Activated CD8-positive, alpha-beta memory T cell treated with anti-CD3 and anti-CD28 coated beads, Interleukin-2, amount 10 ng/mL, durations not matched to agents 7 days and 5 days (primary cell): ENCODE data around the gene NETO1. TPM values are rescaled to one million over a fixed set of nuclear protein-coding genes. Genes with fewer than 3 reads are reported as not detected.

Experiments used
- ATAC-seq: fragments of 150-1000 bp; cut with Tn5 transposase; one replicate; pipeline ENCODE4 v1.10.0; 2021; ENCODE audit warnings: moderate library complexity
- CTCF ChIA-PET: fragments of 350-600 bp; sonication (Branson Sonifier 250); formaldehyde crosslinking; loops from one replicate; lab custom pipeline; 2021; ENCODE audit warnings: antibody characterized with exemption; lab: Charles Lee
- DNase-seq: peaks from one replicate; pipeline ENCODE4 v3.0.0-alpha.2; 2020
- H3K27ac Mint-ChIP-seq: one replicate; pipeline ENCODE4 v1.8.0; 2021; ENCODE audit warnings: mild to moderate bottlenecking, mixed read lengths
- H3K27me3 Mint-ChIP-seq: one replicate; pipeline ENCODE4 v1.8.0; 2021; ENCODE audit warnings: mixed read lengths
- H3K36me3 Mint-ChIP-seq: one replicate; pipeline ENCODE4 v1.8.0; 2021; ENCODE audit warnings: mild to moderate bottlenecking, mixed read lengths
- H3K4me1 Mint-ChIP-seq: one replicate; pipeline ENCODE4 v1.8.0; 2021; ENCODE audit warnings: mixed read lengths
- H3K4me3 Mint-ChIP-seq: one replicate; pipeline ENCODE4 v1.8.0; 2021; ENCODE audit warnings: mild to moderate bottlenecking, moderate library complexity, mixed read lengths
- H3K9me3 Mint-ChIP-seq: one replicate; pipeline ENCODE4 v1.8.0; 2022; ENCODE audit warnings: low read depth, mixed read lengths
- total RNA-seq, 2 experiments: library from RNA; stranded (reverse); gene quantifications; one replicate each; pipeline ENCODE4 v1.2.3, GENCODE V29; 2021

NETO1 gene
- total RNA-seq, 2 experiments from 2014 or later: not detected

DNA sequence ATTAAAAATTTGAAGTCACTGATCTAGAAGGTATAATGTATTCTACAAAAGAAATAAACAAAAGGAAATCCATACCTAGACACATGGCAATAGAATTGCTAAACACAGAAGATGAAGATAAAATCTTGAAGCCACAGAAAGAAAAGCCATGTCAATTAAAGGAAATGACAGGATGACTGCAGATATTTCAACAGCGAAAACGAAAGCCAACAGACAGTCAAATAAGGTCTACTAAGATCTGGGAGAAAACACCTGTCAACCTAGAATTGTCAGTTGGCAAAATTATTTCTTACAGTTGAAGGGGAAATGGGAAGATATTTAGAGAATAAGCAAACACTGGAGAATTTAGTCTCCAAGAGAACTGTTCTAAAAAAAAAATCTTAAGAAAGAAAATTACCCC, 39.2 kb downstream of the NETO1 start:
- no peaks in the 10 kb centered on the region for H3K4me1 Mint-ChIP-seq
- DNase-seq (no peak), ATAC-seq (no peak)
- CTCF ChIA-PET: no interaction called here
- no peak overlapping the region for H3K27ac Mint-ChIP-seq
- no peaks in the 10 kb centered on the region for H3K36me3 Mint-ChIP-seq
- H3K4me3 Mint-ChIP-seq: no peak overlapping the region
- peaks cover 8% of the 10 kb centered on the region for H3K9me3 Mint-ChIP-seq
- H3K27me3 Mint-ChIP-seq: no peaks in the 10 kb centered on the region

DNA sequence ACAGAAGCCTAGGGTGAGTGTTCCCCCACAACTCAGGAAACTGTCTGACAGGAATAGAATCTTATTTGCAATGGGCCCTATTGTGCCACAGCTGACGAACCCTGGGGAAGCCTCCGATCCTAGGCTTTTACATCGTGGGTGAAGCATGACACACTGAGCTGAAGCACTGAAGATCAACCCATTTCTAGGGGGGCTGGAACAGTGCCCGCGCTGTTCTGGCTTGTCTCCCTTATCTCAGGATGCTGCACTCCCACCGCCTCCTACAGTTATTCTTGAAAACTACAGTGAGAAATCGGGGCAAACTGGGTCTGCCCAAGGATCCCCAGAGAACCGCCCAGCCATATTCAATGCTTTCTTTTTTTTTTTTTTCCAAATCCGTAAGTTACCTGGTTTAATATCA, 41.1 kb downstream of the NETO1 start:
- ATAC-seq: no peak
- H3K4me3 Mint-ChIP-seq: no peak overlapping the region
- DNase-seq: no peak
- H3K9me3 Mint-ChIP-seq: peaks cover 10% of the 10 kb centered on the region
- H3K4me1 Mint-ChIP-seq: no peaks in the 10 kb centered on the region
- no peaks in the 10 kb centered on the region for H3K27me3 Mint-ChIP-seq
- CTCF ChIA-PET: no interaction called here
- H3K27ac Mint-ChIP-seq: no peak overlapping the region
- H3K36me3 Mint-ChIP-seq: no peaks in the 10 kb centered on the region

DNA sequence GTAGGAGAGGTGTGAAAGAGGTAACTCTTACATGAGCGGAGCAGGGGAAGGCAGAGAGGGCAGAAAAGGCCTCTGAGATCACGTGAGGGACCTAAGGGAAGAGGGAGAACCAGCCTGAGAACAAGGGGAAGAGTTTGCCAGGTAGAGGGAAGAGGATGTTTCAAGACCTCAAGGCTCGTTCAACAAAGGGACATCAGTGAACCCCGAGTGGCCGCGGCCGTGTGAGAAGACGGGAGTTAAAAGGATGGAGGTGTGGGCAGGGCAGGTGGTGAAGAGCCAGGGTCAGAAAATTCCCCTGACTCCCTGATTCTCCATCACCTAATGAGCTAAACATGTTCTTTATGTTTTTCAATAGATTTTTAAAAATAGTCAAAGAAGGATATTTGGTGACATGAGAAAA, 44.4 kb downstream of the NETO1 start:
- no peak overlapping the region for H3K27ac Mint-ChIP-seq
- H3K4me1 Mint-ChIP-seq: no peaks in the 10 kb centered on the region
- H3K4me3 Mint-ChIP-seq: no peak overlapping the region
- peaks cover 7% of the 10 kb centered on the region for H3K9me3 Mint-ChIP-seq
- CTCF ChIA-PET: no interaction called here
- H3K36me3 Mint-ChIP-seq: no peaks in the 10 kb centered on the region
- ATAC-seq: no peak
- H3K27me3 Mint-ChIP-seq: no peaks in the 10 kb centered on the region
- no peak for DNase-seq

DNA sequence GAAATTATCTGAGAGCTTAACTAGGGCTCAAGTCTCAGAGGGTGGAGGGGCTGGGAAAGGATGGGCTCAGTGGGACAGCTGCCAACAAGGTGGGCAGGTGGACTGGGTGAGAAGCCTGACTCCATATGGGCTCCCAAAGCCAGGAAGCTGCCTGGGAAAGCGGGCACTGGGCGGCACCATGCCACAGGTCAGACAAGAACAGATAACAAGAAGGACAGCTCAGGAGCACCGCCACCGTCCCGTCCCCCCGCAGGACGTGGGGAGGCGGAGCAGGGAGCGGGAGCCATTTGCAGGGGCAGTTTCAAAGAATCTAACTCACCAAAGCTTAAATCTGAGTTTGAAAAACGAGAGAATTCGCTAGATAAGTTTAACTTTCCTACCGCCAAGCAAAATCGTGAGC, 45.6 kb downstream of the NETO1 start:
- peaks cover 7% of the 10 kb centered on the region for H3K9me3 Mint-ChIP-seq
- H3K27me3 Mint-ChIP-seq: no peaks in the 10 kb centered on the region
- no peaks in the 10 kb centered on the region for H3K36me3 Mint-ChIP-seq
- ATAC-seq (no peak), DNase-seq (no peak)
- H3K4me3 Mint-ChIP-seq: no peak overlapping the region
- CTCF ChIA-PET: no interaction called here
- H3K4me1 Mint-ChIP-seq: no peaks in the 10 kb centered on the region
- H3K27ac Mint-ChIP-seq: no peak overlapping the region

GRCh38 chr18:72820571-72820970, 47.2 kb downstream of the NETO1 start:
- H3K4me3 Mint-ChIP-seq: no peak overlapping the region
- ATAC-seq: no peak
- CTCF ChIA-PET: no interaction called here

DNA sequence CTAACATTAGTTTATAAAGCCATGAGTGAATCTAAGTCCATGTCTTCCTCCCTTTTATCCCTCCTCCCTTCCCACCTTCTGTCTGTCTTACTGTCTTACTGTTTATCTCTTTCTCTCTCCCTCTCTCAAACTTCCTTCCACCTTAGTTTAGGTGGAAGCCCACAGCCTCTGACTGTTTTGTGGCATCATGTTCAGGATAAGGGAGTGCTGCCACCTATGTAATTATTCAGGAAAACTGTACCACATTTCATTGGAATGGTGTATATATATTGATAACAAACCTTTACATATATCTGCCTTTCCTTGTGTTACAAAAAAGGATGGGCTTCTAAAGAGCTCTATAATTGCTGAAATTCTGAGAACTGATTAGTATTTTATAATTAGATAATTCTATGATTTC, 48.7 kb downstream of the NETO1 start:
- Mint-ChIP-seq H3K36me3 (no peaks in the 10 kb centered on the region), H3K9me3 (peaks cover 4% of the 10 kb centered on the region), H3K4me1 (no peaks in the 10 kb centered on the region), H3K4me3 (no peak overlapping the region), H3K27ac (no peak overlapping the region), H3K27me3 (no peaks in the 10 kb centered on the region)
- DNase-seq (no peak), ATAC-seq (no peak)
- CTCF ChIA-PET: no interaction called here

More at GRCh38 chr18:72820571-72820970, 47.2 kb downstream of the NETO1 start:
- no peaks in the 10 kb centered on the region for H3K4me1 Mint-ChIP-seq
- no peak for DNase-seq
- no peaks in the 10 kb centered on the region for H3K27me3 Mint-ChIP-seq
- no peak overlapping the region for H3K27ac Mint-ChIP-seq
- H3K9me3 Mint-ChIP-seq: peaks cover 4% of the 10 kb centered on the region
- H3K36me3 Mint-ChIP-seq: no peaks in the 10 kb centered on the region

DNA sequence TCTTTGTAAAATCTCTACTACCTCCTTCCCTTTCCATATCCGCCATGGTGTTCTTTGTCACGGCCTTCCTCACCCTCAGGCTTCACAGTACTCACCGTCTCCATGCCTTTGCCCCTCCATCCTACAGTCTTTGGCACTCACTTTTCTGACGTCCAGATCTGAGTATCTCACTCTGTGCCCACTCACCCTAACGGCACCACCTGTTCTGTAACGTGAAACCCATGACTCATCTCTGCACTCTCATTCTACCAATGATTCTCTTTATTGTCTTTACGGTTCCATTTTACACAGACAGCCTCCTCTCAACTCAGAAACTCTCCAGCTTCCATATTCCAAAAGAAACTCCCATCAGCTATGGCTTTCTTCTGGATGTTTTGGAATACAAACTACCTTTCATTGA, 56.7 kb downstream of the NETO1 start:
- DNase-seq (no peak), ATAC-seq (no peak)
- Mint-ChIP-seq H3K9me3 (peaks cover 15% of the 10 kb centered on the region), H3K4me3 (no peak overlapping the region), H3K27me3 (no peaks in the 10 kb centered on the region), H3K36me3 (no peaks in the 10 kb centered on the region), H3K4me1 (no peaks in the 10 kb centered on the region), H3K27ac (no peak overlapping the region)
- CTCF ChIA-PET: no interaction called here

DNA sequence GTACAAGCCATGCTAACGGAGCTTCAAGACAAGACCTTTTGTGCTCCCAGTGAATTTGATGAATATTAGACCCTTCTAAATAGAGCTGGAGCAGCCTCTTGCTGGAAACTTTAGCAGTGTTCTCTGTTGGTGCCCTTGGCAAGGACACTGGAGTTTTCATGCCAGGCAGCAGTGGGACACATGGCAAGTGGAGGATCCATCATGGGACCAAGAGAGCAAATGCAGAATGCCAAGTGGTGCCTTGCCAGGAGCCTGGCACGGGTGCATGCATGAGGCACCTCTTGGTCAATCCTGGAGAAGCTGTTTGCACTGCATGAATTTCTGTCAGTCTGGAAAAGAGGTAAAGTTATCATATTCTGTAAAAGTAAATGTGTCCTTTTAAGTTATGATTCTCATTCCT, 59.1 kb downstream of the NETO1 start:
- CTCF ChIA-PET: no interaction called here
- H3K9me3 Mint-ChIP-seq: peaks cover 17% of the 10 kb centered on the region
- H3K4me1 Mint-ChIP-seq: no peaks in the 10 kb centered on the region
- H3K4me3 Mint-ChIP-seq: no peak overlapping the region
- ATAC-seq (no peak), DNase-seq (no peak)
- no peaks in the 10 kb centered on the region for H3K36me3 Mint-ChIP-seq
- H3K27ac Mint-ChIP-seq: no peak overlapping the region
- no peaks in the 10 kb centered on the region for H3K27me3 Mint-ChIP-seq

DNA sequence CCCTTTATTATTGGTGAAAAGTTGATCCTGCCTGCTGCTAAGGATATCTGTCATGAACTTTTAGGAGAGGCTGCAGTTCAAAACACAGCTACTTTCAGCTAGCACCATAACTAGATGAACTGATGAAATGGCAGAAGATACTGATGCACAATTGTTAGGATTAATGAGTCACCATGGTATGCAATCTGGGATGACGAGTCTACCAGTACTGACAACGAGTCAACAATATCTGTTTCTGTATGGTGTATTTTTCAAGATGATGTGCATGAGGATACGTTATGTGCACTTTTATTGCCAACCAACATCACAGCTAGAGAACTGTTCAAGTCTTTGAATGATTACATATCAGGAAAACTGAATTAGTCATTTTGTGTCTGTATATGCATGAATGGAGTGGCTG, 68.7 kb downstream of the NETO1 start:
- no peaks in the 10 kb centered on the region for H3K36me3 Mint-ChIP-seq
- CTCF ChIA-PET: no interaction called here
- ATAC-seq: no peak
- H3K27me3 Mint-ChIP-seq: no peaks in the 10 kb centered on the region
- H3K9me3 Mint-ChIP-seq: peaks cover 4% of the 10 kb centered on the region
- no peak overlapping the region for H3K27ac Mint-ChIP-seq
- H3K4me3 Mint-ChIP-seq: no peak overlapping the region
- DNase-seq: no peak
- no peaks in the 10 kb centered on the region for H3K4me1 Mint-ChIP-seq

GRCh38 chr18:72783530-72783929, 84.3 kb downstream of the NETO1 start:
- H3K9me3 Mint-ChIP-seq: peaks cover 9% of the 10 kb centered on the region
- no peaks in the 10 kb centered on the region for H3K36me3 Mint-ChIP-seq
- H3K4me1 Mint-ChIP-seq: no peaks in the 10 kb centered on the region
- CTCF ChIA-PET: no interaction called here
- no peaks in the 10 kb centered on the region for H3K27me3 Mint-ChIP-seq
- no peak for ATAC-seq
- H3K4me3 Mint-ChIP-seq: no peak overlapping the region
- no peak for DNase-seq
- H3K27ac Mint-ChIP-seq: no peak overlapping the region

DNA sequence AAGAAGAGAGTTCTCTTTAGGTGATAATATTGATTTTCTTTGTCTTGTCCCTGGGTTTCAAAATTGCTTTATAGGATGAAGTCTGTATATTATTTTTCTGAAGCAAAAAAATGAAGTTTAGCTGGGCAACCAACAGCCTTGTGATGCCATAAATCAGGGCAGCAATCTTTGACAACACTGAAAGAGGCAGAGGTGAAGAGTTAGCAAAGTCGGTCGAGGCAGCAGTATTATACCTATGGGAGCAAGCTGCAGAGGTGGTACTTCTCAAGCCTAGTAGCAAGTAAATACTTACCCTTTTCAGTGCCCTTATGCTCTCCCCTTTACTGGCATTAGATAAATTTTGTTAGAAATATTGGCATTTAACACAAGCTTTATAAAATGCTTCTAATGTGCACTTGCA, 92.9 kb downstream of the NETO1 start:
- CTCF ChIA-PET: interaction anchor here (0.5 kb wide), 1 partner anchor 9 kb away, joined by 3 read pairs; no protein-coding TSS in a partner anchor
- no peak for ATAC-seq
- H3K4me1 Mint-ChIP-seq: no peaks in the 10 kb centered on the region

GRCh38 chr18:72772916-72773315, 94.9 kb downstream of the NETO1 start:
- Mint-ChIP-seq H3K36me3 (no peaks in the 10 kb centered on the region), H3K27ac (no peak overlapping the region), H3K4me3 (no peak overlapping the region), H3K27me3 (no peaks in the 10 kb centered on the region), H3K4me1 (no peaks in the 10 kb centered on the region), H3K9me3 (no peaks in the 10 kb centered on the region)
- ATAC-seq (no peak), DNase-seq (no peak)
- CTCF ChIA-PET: no interaction called here

More for the DNA sequence above, 92.9 kb downstream of the NETO1 start:
- DNase-seq: no peak
- Mint-ChIP-seq H3K27ac (no peak overlapping the region), H3K36me3 (no peaks in the 10 kb centered on the region), H3K27me3 (no peaks in the 10 kb centered on the region), H3K9me3 (no peaks in the 10 kb centered on the region), H3K4me3 (no peak overlapping the region)

DNA sequence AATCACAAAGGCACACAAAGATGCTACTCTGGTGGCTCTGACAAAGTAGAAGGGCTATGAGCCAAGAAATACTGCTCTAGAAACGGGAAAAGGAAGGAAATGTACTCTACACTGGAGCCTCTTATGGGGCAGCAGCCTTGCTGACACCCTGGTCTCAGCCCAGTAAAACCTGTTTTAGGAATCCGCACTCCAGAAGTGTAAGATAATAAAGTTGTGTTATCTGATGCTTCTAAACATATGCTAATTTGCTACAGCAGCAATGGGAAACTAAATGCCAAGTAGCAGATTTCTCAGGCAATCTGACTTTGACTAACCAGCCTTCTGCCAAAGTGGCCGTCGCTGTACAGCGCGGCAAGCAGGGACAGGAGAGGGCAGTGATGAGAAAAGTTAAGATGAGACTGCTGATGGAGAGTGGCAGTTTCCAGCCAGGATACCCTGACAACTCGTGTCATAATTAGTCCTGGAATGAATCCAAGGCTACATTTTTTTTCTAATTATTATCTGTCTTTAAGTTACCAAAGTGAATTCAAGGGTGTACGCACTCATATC, 99.0 kb downstream of the NETO1 start:
- Mint-ChIP-seq H3K4me3 (no peak overlapping the region), H3K27me3 (no peaks in the 10 kb centered on the region), H3K36me3 (no peaks in the 10 kb centered on the region), H3K27ac (no peak overlapping the region), H3K9me3 (no peaks in the 10 kb centered on the region), H3K4me1 (no peaks in the 10 kb centered on the region)
- CTCF ChIA-PET: no interaction called here
- ATAC-seq: no peak
- DNase-seq: no peak

- H3K27ac Mint-ChIP-seq: no peak overlapping the region
- CTCF ChIA-PET: interaction anchor here (1.1 kb wide), 1 partner anchor 1080 kb away, joined by 5 read pairs; no protein-coding TSS in a partner anchor
- no peaks in the 10 kb centered on the region for H3K27me3 Mint-ChIP-seq
- H3K36me3 Mint-ChIP-seq: no peaks in the 10 kb centered on the region
- no peaks in the 10 kb centered on the region for H3K4me1 Mint-ChIP-seq
- H3K4me3 Mint-ChIP-seq: no peak overlapping the region
- no peaks in the 10 kb centered on the region for H3K9me3 Mint-ChIP-seq
- no peak for ATAC-seq
- no peak for DNase-seq
Observed at GRCh38 chr18:72762515-72763122, 105.2 kb downstream of the NETO1 start.
